H9 (cell line): ENCODE measurements around the gene BAG2. TPM values are rescaled to one million over a fixed set of nuclear protein-coding genes. Genes with fewer than 3 reads are reported as not detected.

Experiments
- DNase-seq: peaks from one replicate; pipeline ENCODE4 v3.0.0-alpha.2; 2017
- H2AFZ ChIP-seq: one replicate; pipeline ENCODE4 v1.6.1; 2013; ENCODE audit warnings: mild to moderate bottlenecking, low read length, control low read depth, moderate library complexity
- H2AK5ac ChIP-seq: 2 replicates; pipeline ENCODE4 v1.6.1; 2013; ENCODE audit warnings: low read length, control low read depth, mixed read lengths; ENCODE audit not compliant: insufficient read length
- H2BK120ac ChIP-seq: one replicate; pipeline ENCODE4 v1.6.1; 2013; ENCODE audit warnings: low read depth, mild to moderate bottlenecking, low read length, control low read depth, inconsistent platforms; ENCODE audit not compliant: poor library complexity, severe bottlenecking
- H2BK12ac ChIP-seq: 2 replicates; pipeline ENCODE4 v1.6.1; 2013; ENCODE audit warnings: low read length, control low read depth, mixed read lengths, low read depth; ENCODE audit not compliant: insufficient read length
- H2BK15ac ChIP-seq: 2 replicates; pipeline ENCODE4 v1.6.1; 2013; ENCODE audit warnings: low read depth, low read length, control low read depth
- H2BK20ac ChIP-seq: one replicate; pipeline ENCODE4 v1.6.1; 2013; ENCODE audit warnings: low read depth, mild to moderate bottlenecking, low read length, control low read depth, inconsistent platforms; ENCODE audit not compliant: poor library complexity, severe bottlenecking
- H2BK5ac ChIP-seq: 2 replicates; pipeline ENCODE4 v1.6.1; 2013; ENCODE audit warnings: low read length, control low read depth, mixed read lengths; ENCODE audit not compliant: insufficient read length
- H3K14ac ChIP-seq: 2 replicates; pipeline ENCODE4 v1.6.1; 2013; ENCODE audit warnings: low read length, control low read depth; ENCODE audit not compliant: insufficient read depth
- H3K18ac ChIP-seq: 2 replicates; pipeline ENCODE4 v1.6.1; 2013; ENCODE audit warnings: low read depth, mild to moderate bottlenecking, mixed read lengths, low read length, control low read depth; ENCODE audit not compliant: insufficient read length
- H3K23ac ChIP-seq: 2 replicates; pipeline ENCODE4 v1.6.1; 2013; ENCODE audit warnings: low read length, control low read depth, mixed read lengths, low read depth; ENCODE audit not compliant: insufficient read length
- H3K23me2 ChIP-seq: 2 replicates; pipeline ENCODE4 v1.6.1; 2013; ENCODE audit warnings: low read depth, mild to moderate bottlenecking, mixed read lengths, low read length, control low read depth; ENCODE audit not compliant: insufficient read length, poor library complexity, severe bottlenecking
- H3K27ac ChIP-seq: 2 replicates; pipeline ENCODE4 v1.5.1; 2013; ENCODE audit warnings: low read length, control low read depth, mixed read lengths, low read depth; ENCODE audit not compliant: insufficient read length
- H3K27me3 ChIP-seq: 2 replicates; pipeline ENCODE4 v1.6.1; 2013; ENCODE audit warnings: low read length, control low read depth, inconsistent platforms; ENCODE audit not compliant: insufficient read depth
- H3K4ac ChIP-seq: 2 replicates; pipeline ENCODE4 v1.6.1; 2013; ENCODE audit warnings: low read depth, mild to moderate bottlenecking, control low read depth, inconsistent platforms, low read length, moderate library complexity
- H3K4me1 ChIP-seq: 2 replicates; pipeline ENCODE4 v1.6.1; 2013; ENCODE audit warnings: low read length, control low read depth, inconsistent platforms; ENCODE audit not compliant: insufficient read depth
- H3K4me2 ChIP-seq: 2 replicates; pipeline ENCODE4 v1.6.1; 2013; ENCODE audit warnings: low read length, control low read depth, mixed read lengths; ENCODE audit not compliant: insufficient read length, insufficient read depth
- H3K56ac ChIP-seq: 2 replicates; pipeline ENCODE4 v1.6.1; 2013; ENCODE audit warnings: low read depth, mild to moderate bottlenecking, mixed read lengths, low read length, control low read depth; ENCODE audit not compliant: insufficient read length
- H3K79me1 ChIP-seq: 2 replicates; pipeline ENCODE4 v1.6.1; 2013; ENCODE audit warnings: low read depth, mild to moderate bottlenecking, moderate library complexity, low read length, control low read depth, inconsistent platforms; ENCODE audit not compliant: insufficient read depth, poor library complexity, severe bottlenecking
- H3K79me2 ChIP-seq: 2 replicates; pipeline ENCODE4 v1.6.1; 2013; ENCODE audit warnings: low read length, control low read depth, inconsistent platforms; ENCODE audit not compliant: insufficient read depth
- H3K9ac ChIP-seq: 2 replicates; pipeline ENCODE4 v1.6.1; 2013; ENCODE audit warnings: low read length, control low read depth, mixed read lengths; ENCODE audit not compliant: insufficient read length; ENCODE audit errors: extremely low read depth
- H3K9me3 ChIP-seq: one replicate; pipeline ENCODE4 v1.6.1; 2013; ENCODE audit warnings: low read depth, low read length, inconsistent platforms; ENCODE audit not compliant: control insufficient read depth
- H3T11ph ChIP-seq: one replicate; pipeline ENCODE4 v1.6.1; 2013; ENCODE audit warnings: mild to moderate bottlenecking, low read length, control low read depth, inconsistent platforms
- H4K20me1 ChIP-seq: one replicate; pipeline ENCODE4 v1.6.1; 2013; ENCODE audit not compliant: control insufficient read depth, insufficient read length, insufficient read depth
- H4K5ac ChIP-seq: 2 replicates; pipeline ENCODE4 v1.6.1; 2013; ENCODE audit warnings: low read depth, mild to moderate bottlenecking, mixed read lengths, low read length, control low read depth; ENCODE audit not compliant: insufficient read length
- H4K8ac ChIP-seq: replicated peaks from 2 replicates; pipeline ENCODE4 v1.6.1; 2013; ENCODE audit warnings: low read length, control low read depth, mixed read lengths, low read depth; ENCODE audit not compliant: insufficient read length
- H4K91ac ChIP-seq: 2 replicates; pipeline ENCODE4 v1.6.1; 2013; ENCODE audit warnings: low read depth, mild to moderate bottlenecking, moderate library complexity, mixed read lengths, low read length, control low read depth; ENCODE audit not compliant: insufficient read length
- H3K27ac Mint-ChIP-seq, 3 experiments: 2 replicates in 2 of 3; 3 replicates in 1 of 3; pipeline ENCODE4 v1.8.0; 2020 to 2021; ENCODE audit warnings: mixed read lengths in 3 of 3, mild to moderate bottlenecking in 1 of 3, moderate library complexity in 1 of 3
- H3K27me3 Mint-ChIP-seq: 2 replicates; pipeline ENCODE4 v1.8.0; 2021; ENCODE audit warnings: low read depth, mild to moderate bottlenecking, moderate library complexity, mixed read lengths
- H3K36me3 Mint-ChIP-seq, 3 experiments: 2 replicates in 2 of 3; 3 replicates in 1 of 3; pipeline ENCODE4 v1.8.0; 2020 to 2021; ENCODE audit warnings: low read depth in 3 of 3, mixed read lengths in 3 of 3; ENCODE audit not compliant: insufficient read depth in 1 of 3
- H3K4me1 Mint-ChIP-seq, 2 experiments: 2 replicates each; pipeline ENCODE4 v1.8.0; 2020; ENCODE audit warnings: mixed read lengths in 2 of 2
- H3K4me3 Mint-ChIP-seq, 2 experiments: 2 replicates in 1 of 2; 3 replicates in 1 of 2; pipeline ENCODE4 v1.8.0; 2020 to 2021; ENCODE audit warnings: mild to moderate bottlenecking in 2 of 2, mixed read lengths in 2 of 2, moderate library complexity in 1 of 2
- H3K9me3 Mint-ChIP-seq, 2 experiments: 2 replicates in 1 of 2; 3 replicates in 1 of 2; pipeline ENCODE4 v1.8.0; 2020; ENCODE audit warnings: mild to moderate bottlenecking in 2 of 2, mixed read lengths in 2 of 2, moderate library complexity in 1 of 2
- WGBS: extraction: QIAGEN DNeasy Blood & Tissue Kit; methylation state at CpG from one replicate; pipeline ENCODE4 v1.1.7; 2013; ENCODE audit warnings: missing lambda C conversion rate, low lambda C conversion rate, mixed read lengths; ENCODE audit not compliant: insufficient read length; ENCODE audit errors: extremely low coverage; 5-methylcytosine and 5-hydroxymethylcytosine counted together
- total RNA-seq: library from RNA; stranded (reverse); gene quantifications from 2 replicates; pipeline ENCODE4 v1.2.1, GENCODE V29; 2021
- TF ChIP-seq, protein P1 (sequence below): fragments of 200-600 bp; sonication (generic); conservative IDR thresholded peaks from 3 replicates; pipeline ENCODE4 v1.8.0; 2021; ENCODE audit warnings: antibody characterized with exemption, mild to moderate bottlenecking

Gene BAG2
- total RNA-seq, 1 experiment from 2014 or later = 8.4 TPM

DNA sequence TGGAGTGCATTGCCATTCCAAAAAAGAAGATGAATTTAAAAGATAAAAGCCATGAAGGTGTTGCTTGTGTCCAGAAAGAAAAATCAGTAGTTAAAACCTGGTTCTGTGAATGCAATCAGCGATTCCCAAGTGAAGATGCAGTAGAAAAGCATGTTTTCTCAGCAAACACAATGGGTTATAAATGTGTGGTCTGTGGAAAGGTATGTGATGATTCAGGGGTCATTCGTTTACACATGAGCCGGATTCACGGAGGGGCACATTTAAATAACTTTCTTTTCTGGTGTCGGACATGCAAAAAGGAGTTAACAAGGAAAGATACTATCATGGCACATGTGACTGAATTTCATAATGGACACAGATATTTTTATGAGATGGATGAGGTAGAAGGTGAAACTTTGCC is 24.7 kb upstream of the BAG2 start:
- Histone ChIP-seq H3K79me2 (no peaks in the 10 kb centered on the region), H3K56ac (no peak overlapping the region), H3K4me2 (no peak overlapping the region), H3K14ac (no peak overlapping the region), H3K23ac (no peak overlapping the region), H3K27me3 (no peaks in the 10 kb centered on the region), H4K91ac (no peak overlapping the region), H2BK20ac (no peak overlapping the region), H2BK12ac (no peak overlapping the region), H4K20me1 (no peaks in the 10 kb centered on the region), H4K5ac (no peak overlapping the region), H2AFZ (no peak overlapping the region), H3K4ac (no peak overlapping the region), H4K8ac (no peak overlapping the region), H2BK120ac (no peak overlapping the region), H2BK15ac (no peak overlapping the region), H3K9me3 (no peaks in the 10 kb centered on the region), H3K9ac (no peak overlapping the region), H2BK5ac (no peak overlapping the region), H3T11ph (no peak overlapping the region), H3K18ac (no peak overlapping the region), H3K4me1 (no peaks in the 10 kb centered on the region), H2AK5ac (no peak overlapping the region), H3K23me2 (no peaks in the 10 kb centered on the region), H3K79me1 (no peaks in the 10 kb centered on the region), H3K27ac (no peak overlapping the region)
- H3K9me3 Mint-ChIP-seq = no peaks in the 10 kb centered on the region
- WGBS = no CpG with 5 or more reads among the region's 5 CpGs
- peaks cover 5 to 50% (median 46%) of the 10 kb centered on the region in 3 experiments for H3K36me3 Mint-ChIP-seq
- no peaks in the 10 kb centered on the region for H3K27me3 Mint-ChIP-seq
- TF ChIP-seq, protein P1, sequence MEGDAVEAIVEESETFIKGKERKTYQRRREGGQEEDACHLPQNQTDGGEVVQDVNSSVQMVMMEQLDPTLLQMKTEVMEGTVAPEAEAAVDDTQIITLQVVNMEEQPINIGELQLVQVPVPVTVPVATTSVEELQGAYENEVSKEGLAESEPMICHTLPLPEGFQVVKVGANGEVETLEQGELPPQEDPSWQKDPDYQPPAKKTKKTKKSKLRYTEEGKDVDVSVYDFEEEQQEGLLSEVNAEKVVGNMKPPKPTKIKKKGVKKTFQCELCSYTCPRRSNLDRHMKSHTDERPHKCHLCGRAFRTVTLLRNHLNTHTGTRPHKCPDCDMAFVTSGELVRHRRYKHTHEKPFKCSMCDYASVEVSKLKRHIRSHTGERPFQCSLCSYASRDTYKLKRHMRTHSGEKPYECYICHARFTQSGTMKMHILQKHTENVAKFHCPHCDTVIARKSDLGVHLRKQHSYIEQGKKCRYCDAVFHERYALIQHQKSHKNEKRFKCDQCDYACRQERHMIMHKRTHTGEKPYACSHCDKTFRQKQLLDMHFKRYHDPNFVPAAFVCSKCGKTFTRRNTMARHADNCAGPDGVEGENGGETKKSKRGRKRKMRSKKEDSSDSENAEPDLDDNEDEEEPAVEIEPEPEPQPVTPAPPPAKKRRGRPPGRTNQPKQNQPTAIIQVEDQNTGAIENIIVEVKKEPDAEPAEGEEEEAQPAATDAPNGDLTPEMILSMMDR = no peak
- peak overlapping the region in 1 of 3 experiments; percentile 10; a peak in 2 of 7 replicates for H3K27ac Mint-ChIP-seq
- H3K4me3 Mint-ChIP-seq = no peak overlapping the region
- H3K4me1 Mint-ChIP-seq = no peaks in the 10 kb centered on the region
- DNase-seq = no peak
